HG03457 (cell line): Measurements from ENCODE around the gene AGBL3.

Experiments
- ATAC-seq: cut with Tn5 transposase; IDR thresholded peaks from one replicate; pipeline ENCODE4 v1.9.1; 2021; ENCODE audit warnings: moderate number of reproducible peaks; ENCODE audit not compliant: unreplicated experiment

The AGBL3 gene

DNA sequence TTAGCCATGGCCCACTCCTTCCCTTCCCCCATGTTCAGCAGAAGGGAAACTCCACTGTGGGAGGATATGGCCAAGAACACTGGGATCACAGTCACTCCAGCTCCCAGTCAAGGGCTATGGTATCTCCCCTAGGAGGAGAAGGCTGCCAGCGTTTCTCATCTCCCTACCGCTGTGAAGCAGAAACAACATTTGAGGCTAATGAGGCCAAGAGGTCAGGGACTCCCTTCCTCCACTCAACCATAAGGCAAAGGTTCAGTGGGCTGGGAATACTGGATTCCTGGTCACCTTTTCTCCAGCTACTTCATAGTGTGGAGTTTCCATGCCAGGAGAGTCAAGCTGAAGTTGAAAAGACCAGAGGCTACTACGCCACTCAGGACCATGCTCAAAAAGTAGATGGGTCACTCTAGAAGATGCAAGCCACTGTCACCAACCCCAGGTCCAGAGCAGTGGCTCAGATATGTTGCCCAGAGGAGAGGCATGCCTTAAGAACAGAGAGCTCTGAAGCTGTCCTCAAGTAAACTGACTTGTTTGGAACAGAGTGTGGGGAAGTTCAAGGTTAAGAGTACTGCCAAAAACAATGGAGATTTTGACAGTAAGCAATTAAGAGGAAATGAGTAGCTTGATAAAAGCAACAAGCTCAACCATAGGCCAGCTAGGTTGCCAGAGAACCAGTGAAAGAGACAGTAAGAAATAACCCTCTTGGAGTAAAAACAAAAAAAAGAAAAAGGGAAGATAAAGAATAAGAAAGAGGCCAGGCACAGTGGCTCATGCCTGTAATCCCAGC, 157.8 kb downstream of the AGBL3 start:
- no peak for ATAC-seq

GRCh38 chr7:135147341-135147898, 161.1 kb downstream of the AGBL3 start:
- ATAC-seq: peak; percentile 1

DNA sequence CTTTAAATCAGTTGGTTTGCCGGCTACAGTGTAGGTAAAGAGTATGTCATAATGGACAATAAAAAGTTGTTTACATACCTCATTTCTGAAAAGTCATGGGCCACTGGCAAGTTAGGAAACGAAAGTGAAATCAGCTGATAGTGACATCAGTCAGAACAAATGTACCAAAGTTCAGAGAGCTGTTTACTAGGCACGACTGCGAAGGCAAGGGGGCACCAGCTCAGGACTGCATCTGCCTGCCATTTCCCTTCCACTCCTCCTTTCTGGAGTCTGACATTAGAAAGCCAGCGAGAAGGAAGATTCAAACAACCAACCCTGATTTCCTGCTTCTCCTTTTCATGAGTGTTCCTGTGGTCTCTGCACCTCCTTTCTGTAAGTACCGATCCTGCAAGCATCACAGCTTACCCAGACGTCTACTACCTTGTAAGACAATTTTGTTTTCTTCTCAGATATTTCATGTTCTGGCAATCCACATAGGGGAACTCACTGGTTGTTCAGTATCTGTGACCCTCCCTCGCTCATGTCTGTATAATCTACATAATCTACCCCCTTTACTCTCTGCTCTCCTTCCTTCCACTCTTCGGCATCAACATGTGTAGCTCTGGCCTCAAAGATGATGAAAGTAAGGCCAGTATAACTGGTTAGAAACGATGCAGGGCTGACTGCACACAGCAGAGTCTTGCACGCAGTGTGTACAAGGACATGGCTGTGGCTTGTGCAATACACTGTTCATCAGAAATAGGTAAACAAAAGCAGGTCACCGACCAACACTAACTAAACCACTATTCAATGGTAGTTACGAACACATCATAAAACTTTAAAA, 161.8 kb downstream of the AGBL3 start, which contains the start of gene TMEM140:
Gene TMEM140, plus strand, starts transcription at position 174 of the 823 bp plus-strand sequence. CDS start 16,370 bp downstream, outside the sequence.
- peak; percentile 44 for ATAC-seq

DNA sequence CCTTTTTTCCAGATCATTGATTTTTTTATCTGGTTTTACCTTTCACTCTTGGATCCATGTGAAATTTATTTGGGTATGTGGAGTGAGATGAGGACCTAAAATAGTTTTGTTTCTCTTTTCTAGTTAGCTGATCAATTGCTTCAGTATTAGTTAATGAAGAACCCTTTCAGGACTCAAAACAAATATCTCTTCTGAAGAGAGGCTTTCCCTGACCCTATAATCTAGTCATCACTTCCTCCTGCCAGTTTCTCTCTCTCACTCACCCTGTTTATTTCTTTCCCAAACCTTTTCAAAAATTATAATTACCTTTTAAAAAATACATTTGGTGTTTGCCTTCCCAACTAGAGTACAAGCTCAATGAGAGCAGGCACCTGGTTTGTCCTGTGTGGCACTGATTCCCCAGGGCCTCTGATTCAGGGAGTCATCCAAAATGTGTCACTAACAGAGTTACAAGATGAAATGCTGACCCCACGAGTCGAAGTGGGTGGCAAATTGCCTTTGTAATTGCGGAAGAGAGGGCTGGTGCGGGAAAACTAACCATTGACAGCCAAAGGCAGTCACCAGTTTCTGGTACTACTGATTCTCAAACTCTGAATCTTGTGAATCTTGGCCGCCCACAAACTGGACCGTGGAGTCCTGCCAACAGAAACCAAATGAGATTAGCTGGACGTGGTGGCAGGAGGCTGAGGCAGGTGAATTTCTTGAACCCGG, 163.9 kb downstream of the AGBL3 start:
- no peak for ATAC-seq

DNA sequence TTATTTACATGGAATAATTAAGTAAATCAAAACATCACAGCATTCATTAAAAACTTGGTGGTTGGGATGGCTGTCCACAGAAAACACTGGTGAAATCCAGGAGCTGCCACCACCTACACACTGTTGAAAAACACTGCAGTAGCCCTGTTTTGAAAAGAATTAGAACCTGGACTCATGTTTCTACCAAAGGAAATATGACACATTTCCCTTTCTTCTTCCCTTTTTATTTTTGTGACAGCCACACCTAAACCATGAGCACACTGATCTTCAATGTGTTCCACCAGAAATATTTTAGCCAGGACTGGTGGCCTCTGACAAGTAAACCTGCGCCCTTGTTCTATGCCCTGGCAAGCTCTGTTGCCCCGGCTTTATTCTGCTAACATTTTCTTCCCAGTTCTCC, 164.8 kb downstream of the AGBL3 start:
- no peak for ATAC-seq

- ATAC-seq: no peak
Measured at GRCh38 chr7:135151533-135151932, 165.2 kb downstream of the AGBL3 start.

- no peak for ATAC-seq
Measured at GRCh38 chr7:135152442-135152841, 166.1 kb downstream of the AGBL3 start.

GRCh38 chr7:135154734-135155133, 168.4 kb downstream of the AGBL3 start:
- ATAC-seq: no peak

GRCh38 chr7:135156290-135156689, 170.0 kb downstream of the AGBL3 start:
- no peak for ATAC-seq

DNA sequence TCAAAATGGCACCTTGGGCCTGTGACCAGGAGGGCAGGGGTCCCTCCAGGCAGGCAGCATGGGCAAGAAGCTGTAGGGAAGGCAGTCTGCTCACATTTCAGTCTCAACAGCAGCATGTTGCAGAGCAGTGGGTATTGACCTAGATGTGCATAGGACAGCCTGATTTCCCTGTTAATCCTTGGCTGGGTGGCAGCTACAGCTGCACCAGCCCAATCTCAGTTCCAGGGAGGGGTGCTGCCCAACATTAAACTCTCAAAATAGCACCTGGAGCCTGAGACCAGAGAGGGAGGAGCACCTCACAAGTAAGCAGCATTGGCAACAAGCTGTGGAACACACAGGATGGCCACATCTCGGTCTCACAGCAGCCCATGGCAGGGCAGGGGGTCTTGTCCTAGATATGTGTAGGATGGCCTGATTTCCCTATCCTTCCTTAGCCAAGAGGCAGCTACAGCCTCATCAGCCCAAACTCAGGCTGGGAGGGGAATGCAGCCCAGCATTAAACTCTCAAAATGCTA, 171.9 kb downstream of the AGBL3 start:
- ATAC-seq: no peak

GRCh38 chr7:135158874-135159273, 172.6 kb downstream of the AGBL3 start:
- ATAC-seq: no peak

DNA sequence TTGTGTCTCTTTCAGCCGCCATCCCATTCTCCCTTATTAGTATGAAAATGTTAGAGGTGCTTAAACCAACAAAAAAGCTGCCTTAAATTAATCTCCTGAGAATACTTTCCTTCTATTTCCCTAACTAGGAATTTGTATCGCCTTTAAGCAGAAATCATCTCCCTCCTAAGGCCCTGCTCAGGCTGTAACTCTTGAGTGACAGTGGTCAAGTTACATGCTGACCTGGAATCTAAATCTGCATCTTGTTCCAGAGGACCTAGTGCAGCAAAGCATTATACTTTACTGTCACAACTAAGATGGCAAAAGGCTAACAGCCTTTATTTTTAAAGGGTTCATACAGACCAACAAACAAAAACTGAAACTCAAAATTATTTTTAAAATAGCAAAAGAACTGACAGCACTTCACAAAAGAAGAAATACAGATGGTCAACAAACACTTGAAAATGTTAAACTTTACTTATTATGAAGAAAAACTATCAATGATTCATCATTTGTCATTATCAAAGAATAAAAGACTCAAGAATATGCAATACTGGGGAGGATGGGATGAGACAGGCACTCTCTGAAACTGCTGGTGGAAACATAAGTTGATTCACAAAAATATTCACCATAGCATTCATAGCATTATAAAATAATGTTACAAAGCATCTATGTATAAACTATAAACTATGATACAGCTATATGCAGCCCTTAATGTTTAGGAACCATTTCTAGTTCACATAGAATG, 173.2 kb downstream of the AGBL3 start:
- no peak for ATAC-seq

DNA sequence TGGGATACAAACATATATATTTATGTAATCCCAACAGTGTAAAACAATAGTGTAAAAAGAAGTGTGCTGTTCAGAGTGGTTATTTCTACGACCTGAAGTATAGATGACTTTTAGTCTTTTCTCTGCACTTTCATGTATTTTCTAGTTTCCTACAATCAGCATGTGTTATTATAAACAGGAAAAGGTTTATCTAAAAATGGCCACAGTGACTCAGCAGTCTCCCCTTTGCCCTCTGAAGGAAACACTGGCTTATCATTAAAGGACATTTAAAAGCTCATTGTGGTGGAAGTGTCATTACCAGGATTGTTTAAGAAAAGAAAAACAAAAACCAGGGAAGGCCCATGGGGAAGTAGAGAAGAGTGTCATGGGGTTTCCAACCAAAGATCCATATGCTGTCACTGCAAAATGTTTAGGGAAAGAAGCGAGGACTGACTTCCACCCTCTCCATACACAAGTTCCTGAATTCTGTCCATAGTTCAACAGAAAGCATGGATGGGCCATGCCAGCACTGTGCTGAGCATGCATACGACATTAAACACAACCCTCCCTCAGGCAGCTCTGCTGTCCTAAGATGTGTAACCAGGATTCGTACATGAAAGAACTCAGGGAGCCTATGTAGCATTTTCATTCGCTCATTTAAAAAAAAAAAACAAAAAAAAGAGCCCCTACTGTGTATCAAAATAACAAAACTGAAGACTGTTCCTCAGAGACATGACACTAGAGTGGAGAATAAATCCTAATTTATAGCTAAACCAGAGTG, 174.0 kb downstream of the AGBL3 start:
- ATAC-seq: no peak

DNA sequence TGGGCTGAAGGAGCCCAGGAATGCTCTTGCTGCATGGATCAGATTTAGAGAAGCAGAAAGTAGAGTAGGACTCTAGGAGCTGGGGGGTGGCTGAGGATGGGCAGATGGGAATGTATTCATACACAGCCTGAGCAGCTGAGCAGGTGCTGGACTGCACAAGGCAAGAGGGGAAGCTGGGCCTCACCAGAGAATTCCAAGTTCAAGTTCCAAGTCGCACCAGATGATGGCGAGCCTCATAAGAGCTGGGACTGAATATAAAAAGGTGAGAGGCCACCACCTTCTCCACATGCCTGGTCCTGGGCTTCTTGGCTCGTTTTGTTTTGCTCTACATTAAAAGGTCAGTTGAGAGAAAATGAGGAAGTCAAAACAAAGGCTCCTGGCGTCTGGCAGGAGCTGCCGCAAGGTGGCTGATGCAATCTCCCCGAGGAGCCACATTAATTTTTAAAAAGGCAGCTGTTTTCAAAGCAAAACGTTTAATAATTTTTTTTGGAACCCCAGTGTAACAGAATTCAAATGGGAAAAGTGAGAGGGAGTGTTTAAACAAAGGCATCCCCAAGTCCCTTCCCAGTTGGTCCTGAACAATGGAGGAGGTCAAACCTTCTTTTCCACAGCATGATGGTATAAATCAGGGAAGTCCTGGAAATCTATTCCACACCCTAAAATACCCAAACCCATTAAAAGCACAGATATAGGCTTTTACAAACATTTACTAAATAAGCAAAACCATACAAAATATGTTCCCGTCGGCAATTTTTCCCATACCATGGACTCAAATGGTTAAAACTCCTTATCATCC, 174.7 kb downstream of the AGBL3 start:
- no peak for ATAC-seq

DNA sequence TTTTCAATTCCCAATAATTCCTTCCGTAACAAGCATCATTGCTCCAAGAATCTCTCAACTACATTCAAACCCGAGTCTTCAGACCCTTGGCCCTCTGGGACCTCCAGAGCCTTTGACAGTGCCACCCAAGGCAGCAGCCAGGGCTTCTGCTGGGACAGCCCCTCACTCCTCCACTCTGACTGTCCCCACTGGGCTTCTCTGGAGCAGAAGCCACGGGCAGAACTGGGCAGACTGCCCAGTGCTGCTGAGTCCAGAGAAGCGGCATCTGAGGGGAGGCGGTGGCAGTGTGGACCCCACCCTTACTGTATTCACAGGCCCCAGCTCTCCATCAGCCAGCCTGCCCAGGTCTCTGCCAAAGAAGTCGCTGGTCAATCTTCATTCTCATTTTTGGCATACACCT, 175.4 kb downstream of the AGBL3 start:
- no peak for ATAC-seq

- ATAC-seq: no peak
Measured at GRCh38 chr7:135162382-135163001, 176.2 kb downstream of the AGBL3 start.

DNA sequence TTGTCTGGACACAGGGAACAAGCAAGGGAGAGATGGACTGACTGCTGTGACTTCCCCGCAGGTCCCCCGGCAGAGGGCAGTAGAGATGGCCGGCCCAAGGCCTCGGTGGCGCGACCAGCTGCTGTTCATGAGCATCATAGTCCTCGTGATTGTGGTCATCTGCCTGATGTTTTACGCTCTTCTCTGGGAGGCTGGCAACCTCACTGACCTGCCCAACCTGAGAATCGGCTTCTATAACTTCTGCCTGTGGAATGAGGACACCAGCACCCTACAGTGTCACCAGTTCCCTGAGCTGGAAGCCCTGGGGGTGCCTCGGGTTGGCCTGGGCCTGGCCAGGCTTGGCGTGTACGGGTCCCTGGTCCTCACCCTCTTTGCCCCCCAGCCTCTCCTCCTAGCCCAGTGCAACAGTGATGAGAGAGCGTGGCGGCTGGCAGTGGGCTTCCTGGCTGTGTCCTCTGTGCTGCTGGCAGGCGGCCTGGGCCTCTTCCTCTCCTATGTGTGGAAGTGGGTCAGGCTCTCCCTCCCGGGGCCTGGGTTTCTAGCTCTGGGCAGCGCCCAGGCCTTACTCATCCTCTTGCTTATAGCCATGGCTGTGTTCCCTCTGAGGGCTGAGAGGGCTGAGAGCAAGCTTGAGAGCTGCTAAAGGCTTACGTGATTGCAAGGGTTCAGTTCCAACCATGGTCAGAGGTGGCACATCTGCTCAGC, 178.2 kb downstream of the AGBL3 start:
- ATAC-seq: no peak

DNA sequence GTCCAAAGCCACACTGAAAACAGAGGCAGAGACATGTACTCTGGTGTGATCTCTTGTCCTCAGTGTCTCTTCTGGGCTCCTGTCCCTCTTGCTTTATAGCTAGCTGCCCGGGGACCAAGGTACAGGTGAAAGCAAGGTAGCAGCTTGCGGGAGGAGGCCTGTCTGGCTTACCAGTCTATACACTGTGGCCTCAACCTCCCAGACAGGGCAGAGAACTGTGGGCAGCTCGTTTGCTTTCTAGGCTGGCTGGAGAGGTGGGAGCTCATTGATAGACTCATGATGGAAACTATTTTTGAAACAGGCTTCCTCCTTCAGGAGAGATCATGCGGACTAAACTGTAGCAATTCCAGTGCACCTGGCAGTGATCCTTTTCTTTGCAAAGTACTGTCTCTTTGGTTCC, 179.6 kb downstream of the AGBL3 start:
- ATAC-seq: no peak
